SK-N-SH treated with all-trans-retinoic acid at 6 μM for 48 hours (cell line): ENCODE results near the gene GLP1R.

Experiments
- ARNTL ChIP-seq: fragments of 450-650 bp; formaldehyde crosslinking; IDR thresholded peaks from 2 replicates; pipeline ENCODE4 v1.5.0; 2020; ENCODE audit warnings: low read depth, mild to moderate bottlenecking, moderate library complexity, borderline replicate concordance
- GLIS3 ChIP-seq: fragments of 250-450 bp; sonication (Bioruptor Pico); IDR thresholded peaks from 2 replicates; pipeline ENCODE4 v1.5.0; 2020; ENCODE audit warnings: mild to moderate bottlenecking, moderate library complexity
- ISL1 ChIP-seq: fragments of 250-450 bp; sonication (Bioruptor Pico); IDR thresholded peaks from 2 replicates; pipeline ENCODE4 v2.1.2; 2022; ENCODE audit warnings: mild to moderate bottlenecking, moderate library complexity
- RARB ChIP-seq: fragments of 250-450 bp; sonication (Bioruptor Pico); IDR thresholded peaks from 2 replicates; pipeline ENCODE4 v1.8.0; 2021; ENCODE audit warnings: mild to moderate bottlenecking, moderate library complexity
- ZFP3 ChIP-seq: fragments of 250-450 bp; sonication (Bioruptor Pico); IDR thresholded peaks from 2 replicates; pipeline ENCODE4 v1.5.0; 2020; ENCODE audit warnings: mild to moderate bottlenecking, moderate library complexity
- ZFP30 ChIP-seq: fragments of 450-650 bp; formaldehyde crosslinking; IDR thresholded peaks from 2 replicates; pipeline ENCODE4 v1.5.0; 2022; ENCODE audit warnings: mild to moderate bottlenecking, moderate library complexity
- ZNF565 ChIP-seq: fragments of 450-650 bp; formaldehyde crosslinking; conservative IDR thresholded peaks from 2 replicates; pipeline ENCODE4 v1.5.0; 2020; ENCODE audit warnings: low read depth, mild to moderate bottlenecking, moderate library complexity
- TF ChIP-seq, protein P1 (sequence below): fragments of 250-450 bp; sonication (Bioruptor Pico); IDR thresholded peaks from 2 replicates; pipeline ENCODE4 v1.8.0; 2020; ENCODE audit warnings: mild to moderate bottlenecking, moderate library complexity, borderline replicate concordance
- TF ChIP-seq, protein P2 (sequence below): fragments of 250-450 bp; sonication (Bioruptor Pico); IDR thresholded peaks from 2 replicates; pipeline ENCODE4 v1.5.1; 2020; ENCODE audit warnings: low read depth, mild to moderate bottlenecking, moderate library complexity

DNA sequence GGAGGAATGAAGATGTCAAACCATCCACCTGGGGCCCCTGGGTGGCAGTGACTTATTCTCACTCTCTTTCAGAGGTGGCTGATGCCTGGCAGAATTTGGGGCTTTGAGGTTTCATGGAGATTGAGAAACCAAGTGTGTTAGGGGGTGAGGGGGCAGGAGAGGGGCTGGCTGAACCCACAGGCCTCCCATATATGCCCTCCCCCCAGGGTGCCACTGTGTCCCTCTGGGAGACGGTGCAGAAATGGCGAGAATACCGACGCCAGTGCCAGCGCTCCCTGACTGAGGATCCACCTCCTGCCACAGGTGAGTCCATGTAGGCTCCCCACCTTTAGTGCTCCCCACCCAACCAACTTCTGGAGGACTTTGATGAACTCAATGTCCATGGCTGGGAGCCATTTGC lies 7.6 kb downstream of the GLP1R start:
- TF ChIP-seq, protein P1, sequence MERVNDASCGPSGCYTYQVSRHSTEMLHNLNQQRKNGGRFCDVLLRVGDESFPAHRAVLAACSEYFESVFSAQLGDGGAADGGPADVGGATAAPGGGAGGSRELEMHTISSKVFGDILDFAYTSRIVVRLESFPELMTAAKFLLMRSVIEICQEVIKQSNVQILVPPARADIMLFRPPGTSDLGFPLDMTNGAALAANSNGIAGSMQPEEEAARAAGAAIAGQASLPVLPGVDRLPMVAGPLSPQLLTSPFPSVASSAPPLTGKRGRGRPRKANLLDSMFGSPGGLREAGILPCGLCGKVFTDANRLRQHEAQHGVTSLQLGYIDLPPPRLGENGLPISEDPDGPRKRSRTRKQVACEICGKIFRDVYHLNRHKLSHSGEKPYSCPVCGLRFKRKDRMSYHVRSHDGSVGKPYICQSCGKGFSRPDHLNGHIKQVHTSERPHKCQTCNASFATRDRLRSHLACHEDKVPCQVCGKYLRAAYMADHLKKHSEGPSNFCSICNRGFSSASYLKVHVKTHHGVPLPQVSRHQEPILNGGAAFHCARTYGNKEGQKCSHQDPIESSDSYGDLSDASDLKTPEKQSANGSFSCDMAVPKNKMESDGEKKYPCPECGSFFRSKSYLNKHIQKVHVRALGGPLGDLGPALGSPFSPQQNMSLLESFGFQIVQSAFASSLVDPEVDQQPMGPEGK (CRISPR knock-in tag): no peak
- TF ChIP-seq ZFP3 (CRISPR knock-in tag): no peak
- TF ChIP-seq, protein P2, sequence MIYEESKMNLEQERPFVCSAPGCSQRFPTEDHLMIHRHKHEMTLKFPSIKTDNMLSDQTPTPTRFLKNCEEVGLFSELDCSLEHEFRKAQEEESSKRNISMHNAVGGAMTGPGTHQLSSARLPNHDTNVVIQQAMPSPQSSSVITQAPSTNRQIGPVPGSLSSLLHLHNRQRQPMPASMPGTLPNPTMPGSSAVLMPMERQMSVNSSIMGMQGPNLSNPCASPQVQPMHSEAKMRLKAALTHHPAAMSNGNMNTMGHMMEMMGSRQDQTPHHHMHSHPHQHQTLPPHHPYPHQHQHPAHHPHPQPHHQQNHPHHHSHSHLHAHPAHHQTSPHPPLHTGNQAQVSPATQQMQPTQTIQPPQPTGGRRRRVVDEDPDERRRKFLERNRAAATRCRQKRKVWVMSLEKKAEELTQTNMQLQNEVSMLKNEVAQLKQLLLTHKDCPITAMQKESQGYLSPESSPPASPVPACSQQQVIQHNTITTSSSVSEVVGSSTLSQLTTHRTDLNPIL (CRISPR knock-in tag): no peak
- TF ChIP-seq RARB (CRISPR knock-in tag): no peak
- TF ChIP-seq GLIS3 (CRISPR knock-in tag): no peak
- no peak for TF ChIP-seq ZFP30 (CRISPR knock-in tag)
- TF ChIP-seq ZNF565 (CRISPR knock-in tag): no peak
- TF ChIP-seq ISL1 (CRISPR knock-in tag): no peak
- no peak for TF ChIP-seq ARNTL (CRISPR knock-in tag)
